ENCODE results near the gene SPEN.

Gene SPEN

GRCh38 chr1:15963968-15964648, 116.6 kb downstream of the SPEN start:
- H3K4me3 ChIP-seq (replicated peaks; ENCODE audit: low read depth, low read length): no peak overlapping the region
- no peak for TF ChIP-seq CTCF (IDR thresholded peaks at IDR 0.05; ENCODE audit: low read length, missing control alignments)
- no peak for DNase-seq (ENCODE audit: low read depth)

DNA sequence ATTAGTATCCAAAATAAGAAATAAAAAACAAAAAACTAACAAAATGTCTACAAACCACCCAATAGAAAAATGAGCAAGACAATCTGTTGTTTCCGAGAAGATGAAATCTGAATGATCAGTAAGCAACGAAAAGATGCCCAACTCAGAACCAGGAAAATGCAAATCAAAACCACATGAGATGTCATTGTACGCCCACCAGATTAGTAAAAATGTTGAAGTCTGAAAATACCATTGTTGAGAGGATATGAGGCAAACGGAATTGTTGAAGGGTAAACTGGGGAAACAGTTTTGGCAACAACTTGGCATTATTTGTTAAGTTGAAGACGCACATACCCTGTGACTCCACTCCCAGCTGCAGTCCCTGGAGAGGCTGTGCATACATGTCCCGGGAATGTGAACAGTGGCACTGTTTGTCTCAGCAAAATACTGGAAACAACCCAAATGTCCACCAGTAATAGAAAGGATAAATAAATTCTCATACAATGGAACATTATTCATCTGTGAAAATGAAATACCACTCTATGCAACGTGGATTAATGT, 117.8 kb downstream of the SPEN start:
- no peak overlapping the region for H3K4me3 ChIP-seq (replicated peaks; ENCODE audit: low read depth, low read length)
- TF ChIP-seq CTCF (IDR thresholded peaks at IDR 0.05; ENCODE audit: low read length, missing control alignments): no peak
- DNase-seq (ENCODE audit: low read depth): peak; percentile 91

GRCh38 chr1:15966081-15966955, 118.8 kb downstream of the SPEN start:
- no peak overlapping the region for H3K4me3 ChIP-seq (replicated peaks; ENCODE audit: low read depth, low read length)
- TF ChIP-seq CTCF (IDR thresholded peaks at IDR 0.05; ENCODE audit: low read length, missing control alignments): no peak
- peak; percentile 33 for DNase-seq (ENCODE audit: low read depth)

GRCh38 chr1:15966956-15967344, 119.4 kb downstream of the SPEN start:
- DNase-seq (ENCODE audit: low read depth): no peak

DNA sequence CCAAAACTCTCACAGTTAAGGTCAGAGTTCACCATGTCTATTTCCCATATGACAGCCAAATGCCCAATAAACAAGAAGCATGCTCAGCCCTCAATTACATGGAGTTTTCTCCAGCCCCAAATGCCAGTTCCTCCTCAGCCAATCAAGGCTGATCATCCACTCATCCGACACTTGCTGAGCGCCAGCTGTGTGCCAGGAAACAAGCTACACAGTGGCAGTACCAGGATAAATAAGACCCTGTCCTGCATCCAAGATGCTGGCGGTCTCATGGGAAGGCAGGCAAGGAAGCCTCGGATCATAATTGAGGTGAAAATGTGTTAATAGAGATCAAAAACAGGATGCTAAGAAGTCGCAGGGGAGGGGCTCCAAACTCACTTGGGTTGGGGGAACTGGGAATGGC, 120.7 kb downstream of the SPEN start:
- TF ChIP-seq CTCF (IDR thresholded peaks at IDR 0.05; ENCODE audit: low read length, missing control alignments): no peak
- no peak for DNase-seq (ENCODE audit: low read depth)
- H3K4me3 ChIP-seq (replicated peaks; ENCODE audit: low read depth, low read length): no peak overlapping the region

More at GRCh38 chr1:15966956-15967344, 119.4 kb downstream of the SPEN start:
- H3K4me3 ChIP-seq (replicated peaks; ENCODE audit: low read depth, low read length): no peak overlapping the region
- TF ChIP-seq CTCF (IDR thresholded peaks at IDR 0.05; ENCODE audit: low read length, missing control alignments): no peak

GRCh38 chr1:15969321-15969880, 121.9 kb downstream of the SPEN start:
- DNase-seq (ENCODE audit: low read depth): no peak

More at GRCh38 chr1:15969321-15969880, 121.9 kb downstream of the SPEN start:
- no peak overlapping the region for H3K4me3 ChIP-seq (replicated peaks; ENCODE audit: low read depth, low read length)
- TF ChIP-seq CTCF (IDR thresholded peaks at IDR 0.05; ENCODE audit: low read length, missing control alignments): no peak
